Fibroblast of the aortic adventitia (primary cell): ENCODE measurements around the gene GAREM1. TPM values are rescaled to one million over a fixed set of nuclear protein-coding genes. Genes with fewer than 3 reads are reported as not detected.

Source experiments
- DNase-seq: peaks from one replicate; pipeline ENCODE4 v3.0.0-alpha.2; 2010; ENCODE audit warnings: low read depth
- H3K4me3 ChIP-seq: 2 replicates; pipeline ENCODE4 v1.5.1; 2011; ENCODE audit warnings: low read depth, mild to moderate bottlenecking, control low read depth, low read length, moderate library complexity
- CTCF ChIP-seq: IDR thresholded peaks from 2 replicates; pipeline ENCODE4 v1.5.1; 2011; ENCODE audit warnings: mild to moderate bottlenecking, low read length, control low read depth, inconsistent platforms; ENCODE audit not compliant: insufficient read depth
- total RNA-seq: library from RNA; depleted of rRNA; stranded (reverse); fragments of >200 nt; gene quantifications from 2 replicates; pipeline ENCODE4 v1.2.3, GENCODE V29; 2012; ENCODE audit warnings: low replicate concordance

Gene GAREM1
- total RNA-seq, 1 donor: 5.5 TPM

- H3K4me3 ChIP-seq: no peak overlapping the region
- no peak for TF ChIP-seq CTCF
- DNase-seq: peak; percentile 34
Observed at GRCh38 chr18:32366586-32367538, 103.8 kb downstream of the GAREM1 start.

GRCh38 chr18:32362484-32362883, 108.2 kb downstream of the GAREM1 start:
- no peak overlapping the region for H3K4me3 ChIP-seq
- no peak for TF ChIP-seq CTCF
- no peak for DNase-seq

GRCh38 chr18:32360682-32361345, 109.9 kb downstream of the GAREM1 start:
- no peak for DNase-seq
- TF ChIP-seq CTCF: no peak
- H3K4me3 ChIP-seq: no peak overlapping the region

- no peak for TF ChIP-seq CTCF
- DNase-seq: no peak
- H3K4me3 ChIP-seq: no peak overlapping the region
Observed at GRCh38 chr18:32358529-32358928, 112.2 kb downstream of the GAREM1 start.

- H3K4me3 ChIP-seq: no peak overlapping the region
- no peak for TF ChIP-seq CTCF
- DNase-seq: no peak
Observed at GRCh38 chr18:32358075-32358474, 112.6 kb downstream of the GAREM1 start.

GRCh38 chr18:32355896-32356295, 114.8 kb downstream of the GAREM1 start:
- H3K4me3 ChIP-seq: no peak overlapping the region
- DNase-seq: peak; percentile 75
- TF ChIP-seq CTCF: no peak
